Hematopoietic multipotent progenitor cell treated with erythropoietin and hydrocortisone succinate and interleukin-3 and kit ligand, for 4 days (in vitro differentiated cells): Measurements from ENCODE around the gene LRRC36.
A peak's percentile ranks its signal among the peaks of the same experiment; 100 is the strongest.

Experiments used
- DNase-seq: peaks from one replicate; pipeline ENCODE4 v3.0.0-alpha.2; 2015

Gene LRRC36

GRCh38 chr16:67392301-67393059 is 65.9 kb downstream of the LRRC36 start:
- no peak for DNase-seq

GRCh38 chr16:67393111-67393787 is 66.6 kb downstream of the LRRC36 start, which contains the start of gene TPPP3:
TPPP3 (minus strand) TSS chr16:67393498; CDS start chr16:67391111, 2,387 bp downstream.
- peak; percentile 80 for DNase-seq

GRCh38 chr16:67393788-67394154 is 67.2 kb downstream of the LRRC36 start:
- DNase-seq: no peak

GRCh38 chr16:67394155-67395104 is 67.8 kb downstream of the LRRC36 start:
- peak; percentile 68 for DNase-seq

- DNase-seq: no peak
Measured at GRCh38 chr16:67395105-67395457, 68.5 kb downstream of the LRRC36 start.

GRCh38 chr16:67395458-67396158 is 69.0 kb downstream of the LRRC36 start:
- DNase-seq: no peak

- DNase-seq: peak; percentile 51
Measured at GRCh38 chr16:67396159-67397035, 69.8 kb downstream of the LRRC36 start.

- DNase-seq: no peak
Measured at GRCh38 chr16:67397036-67397801, 70.6 kb downstream of the LRRC36 start.

- no peak for DNase-seq
Measured at GRCh38 chr16:67397812-67398545, 71.4 kb downstream of the LRRC36 start.

GRCh38 chr16:67398546-67399217 is 72.1 kb downstream of the LRRC36 start:
- DNase-seq: no peak

- peak; percentile 73 for DNase-seq
Measured at GRCh38 chr16:67399218-67399733, 72.7 kb downstream of the LRRC36 start.

GRCh38 chr16:67399749-67400704 is 73.4 kb downstream of the LRRC36 start:
- DNase-seq: no peak

GRCh38 chr16:67400901-67401300 is 74.3 kb downstream of the LRRC36 start:
- DNase-seq: no peak

- no peak for DNase-seq
Measured at GRCh38 chr16:67403976-67404555, 77.5 kb downstream of the LRRC36 start.

- DNase-seq: no peak
Measured at GRCh38 chr16:67404740-67405226, 78.2 kb downstream of the LRRC36 start.

GRCh38 chr16:67405336-67405735 is 78.7 kb downstream of the LRRC36 start:
- DNase-seq: no peak
